Fibroblast of lung (primary cell): ENCODE results near the gene NANOGP8. TPM values are rescaled to one million over a fixed set of nuclear protein-coding genes. Genes with fewer than 3 reads are reported as not detected.

Experiments
- DNase-seq, 2 donors: peaks; one replicate each; pipeline versions ENCODE4 v3.0.0 to v3.0.0-alpha.2; 2010; ENCODE audit warnings: low read depth in 2 of 2
- H2AFZ ChIP-seq: 2 replicates; pipeline ENCODE4 v1.5.1; 2012; ENCODE audit warnings: low read length, control low read depth, inconsistent platforms
- H3K27ac ChIP-seq: 2 replicates; pipeline ENCODE4 v1.5.1; 2011; ENCODE audit warnings: low read length, control low read depth; ENCODE audit not compliant: insufficient read depth
- H3K27me3 ChIP-seq: 2 replicates; pipeline ENCODE4 v1.5.1; 2011; ENCODE audit warnings: mild to moderate bottlenecking, low read length; ENCODE audit not compliant: control insufficient read depth, insufficient read depth
- H3K36me3 ChIP-seq: 2 replicates; pipeline ENCODE4 v1.5.1; 2011; ENCODE audit warnings: low read length; ENCODE audit not compliant: control insufficient read depth, insufficient read depth
- H3K4me1 ChIP-seq: 2 replicates; pipeline ENCODE4 v1.5.1; 2011; ENCODE audit warnings: low read length; ENCODE audit not compliant: control insufficient read depth, insufficient read depth; ENCODE audit errors: extremely low read depth
- H3K4me2 ChIP-seq: 2 replicates; pipeline ENCODE4 v1.5.1; 2011; ENCODE audit warnings: low read length, control low read depth; ENCODE audit not compliant: insufficient read depth; ENCODE audit errors: extremely low read depth
- H3K4me3 ChIP-seq, 4 experiments: fragments of 200-600 bp in 1 of 4; sonication (generic) in 1 of 4; replicated peaks in 1 of 4; 2 replicates each; pipeline ENCODE4 v1.5.1; 2011 to 2016; ENCODE audit warnings: low read length in 4 of 4, low read depth in 3 of 4, mild to moderate bottlenecking in 3 of 4, control low read depth in 2 of 4, inconsistent platforms in 1 of 4, mixed read lengths in 1 of 4; ENCODE audit not compliant: insufficient read depth in 1 of 4; ENCODE audit errors: control extremely low read depth in 1 of 4
- H3K79me2 ChIP-seq: 2 replicates; pipeline ENCODE4 v1.5.1; 2012; ENCODE audit warnings: mild to moderate bottlenecking, low read length, inconsistent platforms; ENCODE audit not compliant: control insufficient read depth, insufficient read depth
- H3K9ac ChIP-seq: 2 replicates; pipeline ENCODE4 v1.5.1; 2011; ENCODE audit warnings: mild to moderate bottlenecking, low read length, control low read depth; ENCODE audit not compliant: insufficient read depth
- H3K9me3 ChIP-seq: 2 replicates; pipeline ENCODE4 v1.5.1; 2012; ENCODE audit warnings: low read depth, low read length; ENCODE audit not compliant: control insufficient read depth, insufficient read depth
- H4K20me1 ChIP-seq: 2 replicates; pipeline ENCODE4 v1.5.1; 2011; ENCODE audit warnings: low read length; ENCODE audit not compliant: control insufficient read depth, insufficient read depth; ENCODE audit errors: extremely low read depth
- CTCF ChIP-seq, 2 donors: IDR thresholded peaks in 1 of 2; conservative IDR thresholded peaks in 1 of 2; 1 replicate in 1 of 2; 2 replicates in 1 of 2; pipeline ENCODE4 v1.5.1; 2011 to 2012; ENCODE audit warnings: low read length in 2 of 2, control low read depth in 1 of 2, inconsistent platforms in 1 of 2, low read depth in 1 of 2, mild to moderate bottlenecking in 1 of 2
- EZH2 ChIP-seq: IDR thresholded peaks from 2 replicates; pipeline ENCODE4 v1.5.1; 2012; ENCODE audit warnings: low read length, control low read depth, mild to moderate bottlenecking; ENCODE audit errors: missing control alignments
- polyA plus RNA-seq, 2 donors: library from polyadenylated mRNA; depleted of rRNA in 1 of 2; stranded (reverse) in 1 of 2; unstranded in 1 of 2; fragments of >200 nt; gene quantifications; 2 replicates each; pipeline ENCODE4 v1.2.1, GENCODE V29; 2011 to 2012; ENCODE audit warnings: missing spikeins in 1 of 2
- total RNA-seq: library from RNA; depleted of rRNA; stranded (reverse); fragments of >200 nt; gene quantifications from 2 replicates; pipeline ENCODE4 v1.2.1, GENCODE V29; 2014

NANOGP8 gene
- total and polyA plus RNA-seq, 2 donors (not counting 1 experiment from before 2014, with no cell fraction given) = not detected

DNA sequence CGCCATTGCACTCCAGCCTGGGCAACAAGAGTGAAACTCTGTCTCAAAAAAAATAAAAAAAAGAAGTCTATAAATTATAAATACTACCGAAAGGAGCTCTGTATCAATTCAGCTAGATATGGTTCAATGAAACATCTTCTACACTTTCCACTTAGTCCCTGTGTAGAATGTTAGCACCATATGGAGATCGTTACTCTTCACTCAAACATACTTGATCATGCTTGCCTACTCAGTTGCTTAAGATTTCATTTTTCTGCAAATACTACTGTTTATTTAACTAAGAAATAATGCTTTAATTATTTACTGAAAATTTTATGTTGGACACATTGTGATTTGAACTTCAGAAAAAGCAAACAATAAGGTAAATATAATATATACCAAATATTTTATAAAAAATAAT lies 17.1 kb upstream of the NANOGP8 start:
- peaks cover 2% of the 10 kb centered on the region for H3K4me1 ChIP-seq
- H4K20me1 ChIP-seq = no peaks in the 10 kb centered on the region
- H3K9ac ChIP-seq = no peak overlapping the region
- H2AFZ ChIP-seq = no peak overlapping the region
- peak in 1 of 2 donors; percentile 68 for DNase-seq
- no peaks in the 10 kb centered on the region for H3K27me3 ChIP-seq
- no peak overlapping the region for H3K4me3 ChIP-seq
- H3K27ac ChIP-seq = no peak overlapping the region
- no peaks in the 10 kb centered on the region for H3K79me2 ChIP-seq
- H3K36me3 ChIP-seq = no peaks in the 10 kb centered on the region
- TF ChIP-seq EZH2 (no peak), CTCF (conservative IDR thresholded peaks at IDR 0.05 in 1 of 2, IDR thresholded peaks at IDR 0.05 in 1 of 2; ENCODE audit: low read depth in 1 of 2, low read length in 2 of 2) (no peak)
- no peaks in the 10 kb centered on the region for H3K9me3 ChIP-seq
- no peak overlapping the region for H3K4me2 ChIP-seq

- Histone ChIP-seq H3K4me2 (no peak overlapping the region), H3K9ac (no peak overlapping the region), H3K9me3 (no peaks in the 10 kb centered on the region), H4K20me1 (no peaks in the 10 kb centered on the region), H2AFZ (no peak overlapping the region), H3K4me1 (no peaks in the 10 kb centered on the region), H3K27me3 (no peaks in the 10 kb centered on the region), H3K4me3 (no peak overlapping the region), H3K27ac (no peak overlapping the region), H3K36me3 (no peaks in the 10 kb centered on the region), H3K79me2 (no peaks in the 10 kb centered on the region)
- TF ChIP-seq EZH2 = no peak
- no peak for TF ChIP-seq CTCF (conservative IDR thresholded peaks at IDR 0.05 in 1 of 2, IDR thresholded peaks at IDR 0.05 in 1 of 2; ENCODE audit: low read depth in 1 of 2, low read length in 2 of 2)
- no peak for DNase-seq
Observed at GRCh38 chr15:35101335-35101734, 16.2 kb upstream of the NANOGP8 start.

DNA sequence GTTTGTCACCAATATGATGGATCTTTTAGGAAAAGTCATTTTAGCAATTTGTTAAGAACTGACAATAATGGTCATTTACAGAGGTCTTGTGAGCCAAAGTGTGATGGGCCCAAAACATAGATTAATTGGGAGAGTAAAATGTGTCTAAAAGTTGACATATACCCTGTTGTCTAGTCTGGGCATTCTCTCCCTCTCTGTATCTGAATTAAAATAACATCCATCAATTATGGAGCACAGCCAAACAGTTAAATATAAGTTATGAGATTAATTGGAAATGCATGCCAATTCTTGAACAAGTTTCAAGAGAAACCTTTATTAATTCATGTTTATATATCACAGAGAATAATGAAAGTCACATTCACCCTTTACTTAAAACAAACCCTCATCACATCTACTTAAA lies 13.6 kb upstream of the NANOGP8 start:
- Histone ChIP-seq H3K4me3 (no peak overlapping the region), H4K20me1 (no peaks in the 10 kb centered on the region), H3K4me2 (no peak overlapping the region), H3K4me1 (no peaks in the 10 kb centered on the region), H3K27me3 (no peaks in the 10 kb centered on the region), H3K9me3 (no peaks in the 10 kb centered on the region), H2AFZ (no peak overlapping the region), H3K9ac (no peak overlapping the region), H3K79me2 (no peaks in the 10 kb centered on the region), H3K27ac (no peak overlapping the region), H3K36me3 (no peaks in the 10 kb centered on the region)
- no peak for DNase-seq
- no peak for TF ChIP-seq EZH2
- no peak for TF ChIP-seq CTCF (conservative IDR thresholded peaks at IDR 0.05 in 1 of 2, IDR thresholded peaks at IDR 0.05 in 1 of 2; ENCODE audit: low read depth in 1 of 2, low read length in 2 of 2)
